Type B pancreatic cell (in vitro differentiated cells): ENCODE data around the gene CFAP119. TPM values are rescaled to one million over a fixed set of nuclear protein-coding genes. Genes with fewer than 3 reads are reported as not detected.

Experiments
- DNase-seq: peaks from one replicate; pipeline ENCODE4 v3.0.0; 2021; ENCODE audit warnings: mixed read lengths; ENCODE audit not compliant: unreplicated experiment; ENCODE audit errors: extremely low spot score
- H3K27ac Mint-ChIP-seq: 2 replicates; pipeline ENCODE4 v1.8.0; 2021; ENCODE audit warnings: mild to moderate bottlenecking, mixed read lengths
- H3K27me3 Mint-ChIP-seq: 2 replicates; pipeline ENCODE4 v1.8.0; 2021; ENCODE audit warnings: mixed read lengths
- H3K36me3 Mint-ChIP-seq: 2 replicates; pipeline ENCODE4 v1.8.0; 2021; ENCODE audit warnings: mixed read lengths
- H3K4me1 Mint-ChIP-seq: one replicate; pipeline ENCODE4 v1.8.0; 2021; ENCODE audit warnings: mixed read lengths; ENCODE audit not compliant: unreplicated experiment
- H3K4me3 Mint-ChIP-seq: 2 replicates; pipeline ENCODE4 v1.8.0; 2021; ENCODE audit warnings: mild to moderate bottlenecking, mixed read lengths
- H3K9me3 Mint-ChIP-seq: 2 replicates; pipeline ENCODE4 v1.8.0; 2021; ENCODE audit warnings: mixed read lengths
- total RNA-seq: library from RNA; stranded (reverse); gene quantifications from 2 replicates; pipeline ENCODE4 v1.2.1, GENCODE V29; 2021; ENCODE audit warnings: low replicate concordance
- TF ChIP-seq, protein P1 (sequence below): fragments of 200-600 bp; sonication (generic); conservative IDR thresholded peaks from 2 replicates; pipeline ENCODE4 v1.5.0; 2021; ENCODE audit warnings: antibody characterized with exemption, mild to moderate bottlenecking

The CFAP119 gene
- total RNA-seq, 1 donor from 2014 or later: 15.0 TPM

DNA sequence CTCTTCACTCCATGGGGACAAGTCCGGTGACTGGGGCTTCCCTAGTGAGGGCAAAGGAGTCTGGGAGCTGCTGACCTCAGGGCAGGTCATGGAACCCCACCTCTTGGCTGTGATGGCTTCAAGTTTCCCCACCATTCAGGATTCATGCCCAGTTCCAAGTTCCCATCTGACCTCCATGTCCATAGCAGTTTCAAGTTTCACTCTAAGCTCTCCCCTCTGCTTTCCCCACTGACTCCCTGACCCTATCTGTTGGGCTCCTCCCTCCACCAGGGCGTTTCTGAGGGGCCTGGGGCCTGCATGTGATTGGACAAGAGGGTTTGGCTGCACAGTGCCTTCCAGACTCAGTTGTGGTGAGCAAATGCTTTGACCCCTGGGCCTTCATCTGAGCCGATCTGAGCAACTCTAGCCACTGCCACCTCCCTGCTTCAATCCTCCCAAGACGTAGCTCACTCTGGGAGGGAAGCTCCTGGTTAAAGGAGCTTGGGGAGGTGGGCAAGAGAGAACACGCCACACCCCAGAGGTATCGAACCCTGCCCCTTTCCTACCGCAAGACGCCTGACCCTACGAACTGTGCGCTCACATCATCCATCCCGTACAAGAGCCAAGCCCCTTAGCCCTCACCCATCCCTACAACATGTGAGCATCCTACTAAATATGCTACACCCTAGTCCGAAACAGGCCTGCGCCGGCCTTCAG is 16.8 kb upstream of the CFAP119 start:
- no peak for DNase-seq
- no peaks in the 10 kb centered on the region for H3K9me3 Mint-ChIP-seq
- no peaks in the 10 kb centered on the region for H3K27me3 Mint-ChIP-seq
- TF ChIP-seq, protein P1, sequence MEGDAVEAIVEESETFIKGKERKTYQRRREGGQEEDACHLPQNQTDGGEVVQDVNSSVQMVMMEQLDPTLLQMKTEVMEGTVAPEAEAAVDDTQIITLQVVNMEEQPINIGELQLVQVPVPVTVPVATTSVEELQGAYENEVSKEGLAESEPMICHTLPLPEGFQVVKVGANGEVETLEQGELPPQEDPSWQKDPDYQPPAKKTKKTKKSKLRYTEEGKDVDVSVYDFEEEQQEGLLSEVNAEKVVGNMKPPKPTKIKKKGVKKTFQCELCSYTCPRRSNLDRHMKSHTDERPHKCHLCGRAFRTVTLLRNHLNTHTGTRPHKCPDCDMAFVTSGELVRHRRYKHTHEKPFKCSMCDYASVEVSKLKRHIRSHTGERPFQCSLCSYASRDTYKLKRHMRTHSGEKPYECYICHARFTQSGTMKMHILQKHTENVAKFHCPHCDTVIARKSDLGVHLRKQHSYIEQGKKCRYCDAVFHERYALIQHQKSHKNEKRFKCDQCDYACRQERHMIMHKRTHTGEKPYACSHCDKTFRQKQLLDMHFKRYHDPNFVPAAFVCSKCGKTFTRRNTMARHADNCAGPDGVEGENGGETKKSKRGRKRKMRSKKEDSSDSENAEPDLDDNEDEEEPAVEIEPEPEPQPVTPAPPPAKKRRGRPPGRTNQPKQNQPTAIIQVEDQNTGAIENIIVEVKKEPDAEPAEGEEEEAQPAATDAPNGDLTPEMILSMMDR: no peak
- peaks cover 5% of the 10 kb centered on the region for H3K36me3 Mint-ChIP-seq
- H3K27ac Mint-ChIP-seq: peak overlapping the region; percentile 63
- peaks cover 20% of the 10 kb centered on the region for H3K4me1 Mint-ChIP-seq
- peak overlapping the region; percentile 72 for H3K4me3 Mint-ChIP-seq

DNA sequence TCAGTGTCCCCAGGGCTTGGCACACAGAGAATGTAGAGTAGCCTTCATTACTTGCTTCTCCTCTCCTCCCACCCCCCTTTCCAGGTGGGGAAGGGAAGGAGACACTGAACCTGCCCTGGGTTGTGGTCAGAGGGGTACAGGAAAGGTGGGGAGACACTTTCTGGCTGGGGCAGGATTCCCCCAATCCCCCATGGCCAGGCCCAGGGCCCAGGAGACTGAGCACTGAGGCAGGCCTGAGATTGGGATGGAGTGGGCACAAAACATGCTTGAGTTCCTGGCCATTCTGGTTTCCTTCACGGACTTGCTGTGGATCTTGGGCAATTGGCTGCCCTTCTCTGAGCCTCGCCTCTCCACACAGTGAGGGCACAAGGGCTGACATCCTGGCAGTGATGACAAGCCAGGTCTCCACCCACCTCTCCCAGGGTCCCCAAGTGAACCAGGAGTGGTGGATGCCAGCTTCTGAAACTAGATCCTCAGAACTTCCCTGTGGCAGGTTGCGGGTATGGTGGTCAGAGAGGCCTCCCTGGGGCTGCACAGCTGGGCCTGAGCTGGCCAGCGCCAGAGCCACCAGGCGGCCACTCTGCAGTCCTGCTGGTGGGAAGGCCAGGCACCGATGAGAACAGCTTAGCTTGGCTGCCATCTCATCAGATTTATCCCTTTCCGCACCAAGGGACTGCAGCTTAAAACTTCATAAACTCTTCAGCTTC is 15.9 kb upstream of the CFAP119 start:
- peak overlapping the region; percentile 65 for H3K27ac Mint-ChIP-seq
- H3K4me3 Mint-ChIP-seq: peak overlapping the region; percentile 96
- TF ChIP-seq, protein P1: no peak
- peaks cover 6% of the 10 kb centered on the region for H3K36me3 Mint-ChIP-seq
- H3K4me1 Mint-ChIP-seq: peaks cover 20% of the 10 kb centered on the region
- no peaks in the 10 kb centered on the region for H3K27me3 Mint-ChIP-seq
- H3K9me3 Mint-ChIP-seq: no peaks in the 10 kb centered on the region
- DNase-seq: no peak

- TF ChIP-seq, protein P1: no peak
- peak overlapping the region; percentile 91 for H3K27ac Mint-ChIP-seq
- H3K27me3 Mint-ChIP-seq: no peaks in the 10 kb centered on the region
- no peaks in the 10 kb centered on the region for H3K9me3 Mint-ChIP-seq
- H3K4me1 Mint-ChIP-seq: peaks cover 20% of the 10 kb centered on the region
- peaks cover 11% of the 10 kb centered on the region for H3K36me3 Mint-ChIP-seq
- H3K4me3 Mint-ChIP-seq: peak overlapping the region; percentile 96
- DNase-seq: peak; percentile 87
Observed at GRCh38 chr16:30775392-30776188, 13.7 kb upstream of the CFAP119 start.

DNA sequence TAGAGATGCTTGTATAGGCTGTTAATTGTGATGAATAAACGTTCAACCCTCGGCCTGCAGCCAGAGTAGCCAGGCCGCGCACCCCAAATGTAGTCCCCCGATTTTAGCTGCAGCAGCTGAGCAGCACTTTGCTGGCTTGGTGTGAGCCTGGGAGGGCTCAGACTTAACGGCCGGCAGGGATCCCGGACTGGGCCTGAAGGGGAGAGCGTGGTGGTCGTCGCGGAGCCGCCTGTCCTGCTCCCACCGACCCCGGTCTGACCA is 13.2 kb upstream of the CFAP119 start:
- H3K27me3 Mint-ChIP-seq: no peaks in the 10 kb centered on the region
- peak overlapping the region; percentile 96 for H3K4me3 Mint-ChIP-seq
- TF ChIP-seq, protein P1: no peak
- DNase-seq: no peak
- peaks cover 11% of the 10 kb centered on the region for H3K36me3 Mint-ChIP-seq
- no peaks in the 10 kb centered on the region for H3K9me3 Mint-ChIP-seq
- H3K27ac Mint-ChIP-seq: peak overlapping the region; percentile 91
- peaks cover 20% of the 10 kb centered on the region for H3K4me1 Mint-ChIP-seq

GRCh38 chr16:30774367-30775130 is 12.7 kb upstream of the CFAP119 start:
- no peaks in the 10 kb centered on the region for H3K27me3 Mint-ChIP-seq
- H3K9me3 Mint-ChIP-seq: no peaks in the 10 kb centered on the region
- no peak for DNase-seq
- peaks cover 20% of the 10 kb centered on the region for H3K4me1 Mint-ChIP-seq
- H3K27ac Mint-ChIP-seq: peak overlapping the region; percentile 62
- TF ChIP-seq, protein P1: no peak
- H3K4me3 Mint-ChIP-seq: peak overlapping the region; percentile 96
- peaks cover 11% of the 10 kb centered on the region for H3K36me3 Mint-ChIP-seq
